Osteoblast (primary cell): ENCODE measurements around the gene DZIP3. TPM values are rescaled to one million over a fixed set of nuclear protein-coding genes. Genes with fewer than 3 reads are reported as not detected.
A peak's percentile ranks its signal among the peaks of the same experiment; 100 is the strongest.

Experiments
- DNase-seq: peaks from one replicate; pipeline ENCODE4 v3.0.0; 2011; ENCODE audit warnings: low spot score, mixed read lengths; ENCODE audit not compliant: insufficient read length; ENCODE audit errors: missing footprints
- H2AFZ ChIP-seq: 2 replicates; pipeline ENCODE4 v1.6.0; 2011; ENCODE audit warnings: mild to moderate bottlenecking, low read length
- H3K27ac ChIP-seq: 2 replicates; pipeline ENCODE4 v1.5.1; 2011; ENCODE audit warnings: mild to moderate bottlenecking, low read depth, low read length, moderate library complexity
- H3K27me3 ChIP-seq: 2 replicates; pipeline ENCODE4 v1.6.0; 2012; ENCODE audit warnings: mild to moderate bottlenecking, control low read depth, inconsistent platforms, low read length, moderate library complexity; ENCODE audit not compliant: insufficient read depth
- H3K36me3 ChIP-seq: 2 replicates; pipeline ENCODE4 v1.5.1; 2011; ENCODE audit warnings: mild to moderate bottlenecking, low read length, control low read depth, moderate library complexity; ENCODE audit not compliant: insufficient read depth
- H3K4me1 ChIP-seq: 2 replicates; pipeline ENCODE4 v1.5.1; 2011; ENCODE audit warnings: mild to moderate bottlenecking, low read length, control low read depth, moderate library complexity; ENCODE audit not compliant: insufficient read depth
- H3K4me2 ChIP-seq: 2 replicates; pipeline ENCODE4 v1.6.0; 2011; ENCODE audit warnings: mild to moderate bottlenecking, low read length; ENCODE audit not compliant: insufficient read depth
- H3K4me3 ChIP-seq: fragments of 200-600 bp; sonication (generic); 3 replicates; pipeline ENCODE4 v1.5.1; 2012; ENCODE audit warnings: mild to moderate bottlenecking, low read length, inconsistent platforms; ENCODE audit not compliant: insufficient read depth
- H3K79me2 ChIP-seq: 2 replicates; pipeline ENCODE4 v1.6.0; 2012; ENCODE audit warnings: mild to moderate bottlenecking, low read length, control low read depth, inconsistent platforms; ENCODE audit not compliant: insufficient read depth
- H3K9me3 ChIP-seq: 2 replicates; pipeline ENCODE4 v1.5.1; 2011; ENCODE audit warnings: low read depth, low read length, control low read depth
- H4K20me1 ChIP-seq: 2 replicates; pipeline ENCODE4 v1.6.0; 2012; ENCODE audit warnings: mild to moderate bottlenecking, low read length, control low read depth; ENCODE audit not compliant: insufficient read depth
- CTCF ChIP-seq: IDR thresholded peaks from 2 replicates; pipeline ENCODE4 v1.5.1; 2011; ENCODE audit warnings: mild to moderate bottlenecking, low read depth, low read length, moderate library complexity; ENCODE audit errors: extremely low read depth
- total RNA-seq: library from RNA; depleted of rRNA; stranded (reverse); fragments of >200 nt; gene quantifications from 2 replicates; pipeline ENCODE4 v1.2.3, GENCODE V29; 2012

Gene DZIP3
- total RNA-seq: 12.3 and 12.4 TPM in 2 replicates

DNA sequence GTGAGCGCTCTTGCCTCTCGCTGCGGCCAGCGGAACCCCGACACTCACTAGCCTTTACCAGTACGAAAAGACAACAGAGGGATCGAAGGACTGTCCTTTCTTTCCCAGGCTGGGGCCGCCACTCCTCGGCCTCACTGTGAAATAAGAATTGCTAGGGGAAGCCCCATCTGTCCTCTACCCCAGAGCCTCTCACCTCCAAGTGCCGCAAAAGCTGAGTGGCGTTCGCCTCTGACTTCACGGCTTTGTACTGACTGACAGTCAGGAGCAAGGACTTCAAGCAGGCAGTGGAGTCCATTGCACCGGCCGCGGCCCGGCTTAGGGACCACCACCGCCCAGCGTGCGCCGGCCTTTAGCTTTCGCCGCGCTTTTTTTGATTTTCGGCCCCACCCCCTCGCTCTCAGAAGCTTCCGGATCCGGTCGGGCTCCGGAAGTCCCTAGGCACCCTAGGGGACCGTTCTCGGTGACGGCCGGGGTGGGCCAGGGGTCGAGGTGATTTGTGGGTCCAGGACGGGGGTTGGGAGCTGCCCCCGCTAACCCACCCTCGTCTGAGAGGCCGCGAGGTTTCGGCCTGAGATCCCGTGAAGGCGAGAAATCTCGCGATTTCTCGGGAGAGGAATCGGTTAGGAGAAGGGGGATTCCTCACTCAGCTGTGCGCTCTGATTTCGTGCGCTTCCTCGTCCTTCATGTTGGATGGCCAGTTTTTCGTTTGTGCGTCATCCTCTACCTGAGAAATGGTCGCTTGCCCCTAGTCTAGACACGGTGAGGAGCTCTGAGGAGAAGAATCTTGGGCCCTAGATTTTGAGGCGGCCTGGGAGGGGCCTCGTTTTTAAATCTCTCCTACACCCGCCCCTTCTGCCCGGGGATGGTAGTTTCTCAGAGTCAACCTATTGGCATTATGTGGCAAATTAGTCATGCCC is at the start of gene DZIP3, which contains the start of gene CIP2A:
DZIP3 (plus strand) TSS at position 642 of the 917 bp plus-strand sequence. CDS start 15,685 bp downstream, outside the sequence.
CIP2A (minus strand) TSS at position 358 of the 917 bp plus-strand sequence; CDS start at position 295, 63 bp downstream.
- no peak for TF ChIP-seq CTCF

GRCh38 chr3:108546247-108546646 is 43.3 kb upstream of the DZIP3 start:
- H3K4me1 ChIP-seq: peaks cover 5% of the 10 kb centered on the region
- H3K36me3 ChIP-seq: peaks cover 10% of the 10 kb centered on the region
- H3K9me3 ChIP-seq: no peaks in the 10 kb centered on the region
- H3K27ac ChIP-seq: peak overlapping the region; percentile 4
- H3K27me3 ChIP-seq: no peaks in the 10 kb centered on the region
- no peaks in the 10 kb centered on the region for H3K79me2 ChIP-seq
- TF ChIP-seq CTCF: no peak
- peak overlapping the region; percentile 56 for H2AFZ ChIP-seq
- no peaks in the 10 kb centered on the region for H4K20me1 ChIP-seq
- H3K4me2 ChIP-seq: peak overlapping the region; percentile 72
- H3K4me3 ChIP-seq: peak overlapping the region; percentile 36
- DNase-seq: no peak

More for the DNA sequence above, at the start of gene DZIP3, which contains the start of gene CIP2A:
- H2AFZ ChIP-seq: peak within 1 kb of the TSS; percentile 97
- H3K27ac ChIP-seq: peak within 1 kb of the TSS; percentile 98
- H4K20me1 ChIP-seq: no peaks in the 10 kb centered on the region
- peaks cover 55% of the 10 kb centered on the region for H3K79me2 ChIP-seq
- peak within 1 kb of the TSS; percentile 98 for H3K4me3 ChIP-seq
- no peaks in the 10 kb centered on the region for H3K9me3 ChIP-seq
- H3K36me3 ChIP-seq: no peaks in the 10 kb centered on the region
- H3K4me2 ChIP-seq: peak within 1 kb of the TSS; percentile 78
- peaks cover 29% of the 10 kb centered on the region for H3K4me1 ChIP-seq
- no peaks in the 10 kb centered on the region for H3K27me3 ChIP-seq
- DNase-seq: peak; percentile 87

DNA sequence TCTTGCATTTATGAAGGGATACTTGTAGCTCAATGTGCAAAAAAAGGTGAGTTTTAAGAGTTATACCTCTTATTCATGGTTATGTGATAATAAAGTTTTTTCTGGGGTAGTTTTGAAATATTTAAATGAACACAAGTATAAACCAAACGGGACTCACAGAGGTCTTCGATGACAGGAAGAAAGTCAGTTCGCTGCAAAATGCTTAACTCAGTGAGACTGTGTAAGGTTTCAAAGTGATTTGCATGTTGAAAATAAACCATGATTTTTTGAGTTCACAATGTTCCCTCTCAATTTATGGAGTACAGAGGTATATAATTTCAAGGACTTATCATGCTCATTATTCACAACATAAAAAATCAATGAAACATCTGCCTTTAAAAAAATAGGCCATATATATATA is 42.8 kb upstream of the DZIP3 start:
- Histone ChIP-seq H3K27ac (peak overlapping the region; percentile 4), H3K79me2 (no peaks in the 10 kb centered on the region), H4K20me1 (no peaks in the 10 kb centered on the region), H3K36me3 (peaks cover 10% of the 10 kb centered on the region), H3K27me3 (no peaks in the 10 kb centered on the region), H3K4me3 (peak overlapping the region; percentile 36), H3K9me3 (no peaks in the 10 kb centered on the region), H3K4me2 (peak overlapping the region; percentile 72), H3K4me1 (peaks cover 5% of the 10 kb centered on the region), H2AFZ (peak overlapping the region; percentile 56)
- TF ChIP-seq CTCF: no peak
- no peak for DNase-seq

DNA sequence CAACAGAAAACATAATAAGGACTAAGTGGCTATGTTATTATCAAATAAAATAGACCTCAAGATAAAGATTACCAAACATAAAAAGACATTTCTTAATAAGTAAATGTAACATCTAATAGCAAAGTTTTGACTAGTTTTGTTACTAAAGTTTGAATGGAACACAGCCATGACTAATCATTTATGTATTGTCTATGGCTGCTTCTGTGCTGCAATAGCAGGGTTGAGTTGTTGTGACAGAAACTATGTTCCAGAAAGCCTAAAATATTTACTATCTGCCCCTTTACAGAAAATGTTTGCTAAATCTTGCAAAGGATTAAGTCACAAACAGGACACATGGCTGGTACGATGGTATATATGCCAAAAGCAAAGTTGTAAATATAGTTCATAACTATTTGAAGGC is 41.2 kb upstream of the DZIP3 start:
- Histone ChIP-seq H3K27ac (no peak overlapping the region), H3K4me3 (no peak overlapping the region), H3K79me2 (no peaks in the 10 kb centered on the region), H2AFZ (no peak overlapping the region), H3K27me3 (no peaks in the 10 kb centered on the region), H4K20me1 (no peaks in the 10 kb centered on the region), H3K36me3 (peaks cover 9% of the 10 kb centered on the region), H3K9me3 (no peaks in the 10 kb centered on the region), H3K4me1 (peaks cover 12% of the 10 kb centered on the region), H3K4me2 (no peak overlapping the region)
- TF ChIP-seq CTCF: no peak
- no peak for DNase-seq
